H9 (cell line): ENCODE results near the gene IGF1. TPM values are rescaled to one million over a fixed set of nuclear protein-coding genes. Genes with fewer than 3 reads are reported as not detected.

Source experiments
- DNase-seq: peaks from one replicate; pipeline ENCODE4 v3.0.0-alpha.2; 2017
- H2AFZ ChIP-seq: one replicate; pipeline ENCODE4 v1.6.1; 2013; ENCODE audit warnings: mild to moderate bottlenecking, low read length, control low read depth, moderate library complexity
- H2AK5ac ChIP-seq: 2 replicates; pipeline ENCODE4 v1.6.1; 2013; ENCODE audit warnings: low read length, control low read depth, mixed read lengths; ENCODE audit not compliant: insufficient read length
- H2BK120ac ChIP-seq: one replicate; pipeline ENCODE4 v1.6.1; 2013; ENCODE audit warnings: low read depth, mild to moderate bottlenecking, low read length, control low read depth, inconsistent platforms; ENCODE audit not compliant: poor library complexity, severe bottlenecking
- H2BK12ac ChIP-seq: 2 replicates; pipeline ENCODE4 v1.6.1; 2013; ENCODE audit warnings: low read length, control low read depth, mixed read lengths, low read depth; ENCODE audit not compliant: insufficient read length
- H2BK15ac ChIP-seq: 2 replicates; pipeline ENCODE4 v1.6.1; 2013; ENCODE audit warnings: low read depth, low read length, control low read depth
- H2BK20ac ChIP-seq: one replicate; pipeline ENCODE4 v1.6.1; 2013; ENCODE audit warnings: low read depth, mild to moderate bottlenecking, low read length, control low read depth, inconsistent platforms; ENCODE audit not compliant: poor library complexity, severe bottlenecking
- H2BK5ac ChIP-seq: 2 replicates; pipeline ENCODE4 v1.6.1; 2013; ENCODE audit warnings: low read length, control low read depth, mixed read lengths; ENCODE audit not compliant: insufficient read length
- H3K14ac ChIP-seq: 2 replicates; pipeline ENCODE4 v1.6.1; 2013; ENCODE audit warnings: low read length, control low read depth; ENCODE audit not compliant: insufficient read depth
- H3K18ac ChIP-seq: 2 replicates; pipeline ENCODE4 v1.6.1; 2013; ENCODE audit warnings: low read depth, mild to moderate bottlenecking, mixed read lengths, low read length, control low read depth; ENCODE audit not compliant: insufficient read length
- H3K23ac ChIP-seq: 2 replicates; pipeline ENCODE4 v1.6.1; 2013; ENCODE audit warnings: low read length, control low read depth, mixed read lengths, low read depth; ENCODE audit not compliant: insufficient read length
- H3K23me2 ChIP-seq: 2 replicates; pipeline ENCODE4 v1.6.1; 2013; ENCODE audit warnings: low read depth, mild to moderate bottlenecking, mixed read lengths, low read length, control low read depth; ENCODE audit not compliant: insufficient read length, poor library complexity, severe bottlenecking
- H3K27ac ChIP-seq: 2 replicates; pipeline ENCODE4 v1.5.1; 2013; ENCODE audit warnings: low read length, control low read depth, mixed read lengths, low read depth; ENCODE audit not compliant: insufficient read length
- H3K27me3 ChIP-seq: 2 replicates; pipeline ENCODE4 v1.6.1; 2013; ENCODE audit warnings: low read length, control low read depth, inconsistent platforms; ENCODE audit not compliant: insufficient read depth
- H3K4ac ChIP-seq: 2 replicates; pipeline ENCODE4 v1.6.1; 2013; ENCODE audit warnings: low read depth, mild to moderate bottlenecking, control low read depth, inconsistent platforms, low read length, moderate library complexity
- H3K4me1 ChIP-seq: 2 replicates; pipeline ENCODE4 v1.6.1; 2013; ENCODE audit warnings: low read length, control low read depth, inconsistent platforms; ENCODE audit not compliant: insufficient read depth
- H3K4me2 ChIP-seq: 2 replicates; pipeline ENCODE4 v1.6.1; 2013; ENCODE audit warnings: low read length, control low read depth, mixed read lengths; ENCODE audit not compliant: insufficient read length, insufficient read depth
- H3K56ac ChIP-seq: 2 replicates; pipeline ENCODE4 v1.6.1; 2013; ENCODE audit warnings: low read depth, mild to moderate bottlenecking, mixed read lengths, low read length, control low read depth; ENCODE audit not compliant: insufficient read length
- H3K79me1 ChIP-seq: 2 replicates; pipeline ENCODE4 v1.6.1; 2013; ENCODE audit warnings: low read depth, mild to moderate bottlenecking, moderate library complexity, low read length, control low read depth, inconsistent platforms; ENCODE audit not compliant: insufficient read depth, poor library complexity, severe bottlenecking
- H3K79me2 ChIP-seq: 2 replicates; pipeline ENCODE4 v1.6.1; 2013; ENCODE audit warnings: low read length, control low read depth, inconsistent platforms; ENCODE audit not compliant: insufficient read depth
- H3K9ac ChIP-seq: 2 replicates; pipeline ENCODE4 v1.6.1; 2013; ENCODE audit warnings: low read length, control low read depth, mixed read lengths; ENCODE audit not compliant: insufficient read length; ENCODE audit errors: extremely low read depth
- H3K9me3 ChIP-seq: one replicate; pipeline ENCODE4 v1.6.1; 2013; ENCODE audit warnings: low read depth, low read length, inconsistent platforms; ENCODE audit not compliant: control insufficient read depth
- H3T11ph ChIP-seq: one replicate; pipeline ENCODE4 v1.6.1; 2013; ENCODE audit warnings: mild to moderate bottlenecking, low read length, control low read depth, inconsistent platforms
- H4K20me1 ChIP-seq: one replicate; pipeline ENCODE4 v1.6.1; 2013; ENCODE audit not compliant: control insufficient read depth, insufficient read length, insufficient read depth
- H4K5ac ChIP-seq: 2 replicates; pipeline ENCODE4 v1.6.1; 2013; ENCODE audit warnings: low read depth, mild to moderate bottlenecking, mixed read lengths, low read length, control low read depth; ENCODE audit not compliant: insufficient read length
- H4K8ac ChIP-seq: replicated peaks from 2 replicates; pipeline ENCODE4 v1.6.1; 2013; ENCODE audit warnings: low read length, control low read depth, mixed read lengths, low read depth; ENCODE audit not compliant: insufficient read length
- H4K91ac ChIP-seq: 2 replicates; pipeline ENCODE4 v1.6.1; 2013; ENCODE audit warnings: low read depth, mild to moderate bottlenecking, moderate library complexity, mixed read lengths, low read length, control low read depth; ENCODE audit not compliant: insufficient read length
- H3K27ac Mint-ChIP-seq, 3 experiments: 2 replicates in 2 of 3; 3 replicates in 1 of 3; pipeline ENCODE4 v1.8.0; 2020 to 2021; ENCODE audit warnings: mixed read lengths in 3 of 3, mild to moderate bottlenecking in 1 of 3, moderate library complexity in 1 of 3
- H3K27me3 Mint-ChIP-seq: 2 replicates; pipeline ENCODE4 v1.8.0; 2021; ENCODE audit warnings: low read depth, mild to moderate bottlenecking, moderate library complexity, mixed read lengths
- H3K36me3 Mint-ChIP-seq, 3 experiments: 2 replicates in 2 of 3; 3 replicates in 1 of 3; pipeline ENCODE4 v1.8.0; 2020 to 2021; ENCODE audit warnings: low read depth in 3 of 3, mixed read lengths in 3 of 3; ENCODE audit not compliant: insufficient read depth in 1 of 3
- H3K4me1 Mint-ChIP-seq, 2 experiments: 2 replicates each; pipeline ENCODE4 v1.8.0; 2020; ENCODE audit warnings: mixed read lengths in 2 of 2
- H3K4me3 Mint-ChIP-seq, 2 experiments: 2 replicates in 1 of 2; 3 replicates in 1 of 2; pipeline ENCODE4 v1.8.0; 2020 to 2021; ENCODE audit warnings: mild to moderate bottlenecking in 2 of 2, mixed read lengths in 2 of 2, moderate library complexity in 1 of 2
- H3K9me3 Mint-ChIP-seq, 2 experiments: 2 replicates in 1 of 2; 3 replicates in 1 of 2; pipeline ENCODE4 v1.8.0; 2020; ENCODE audit warnings: mild to moderate bottlenecking in 2 of 2, mixed read lengths in 2 of 2, moderate library complexity in 1 of 2
- WGBS: extraction: QIAGEN DNeasy Blood & Tissue Kit; methylation state at CpG from one replicate; pipeline ENCODE4 v1.1.7; 2013; ENCODE audit warnings: missing lambda C conversion rate, low lambda C conversion rate, mixed read lengths; ENCODE audit not compliant: insufficient read length; ENCODE audit errors: extremely low coverage; 5-methylcytosine and 5-hydroxymethylcytosine counted together
- total RNA-seq: library from RNA; stranded (reverse); gene quantifications from 2 replicates; pipeline ENCODE4 v1.2.1, GENCODE V29; 2021
- TF ChIP-seq, protein P1 (sequence below): fragments of 200-600 bp; sonication (generic); conservative IDR thresholded peaks from 3 replicates; pipeline ENCODE4 v1.8.0; 2021; ENCODE audit warnings: antibody characterized with exemption, mild to moderate bottlenecking

The IGF1 gene
- total RNA-seq, 1 experiment from 2014 or later = not detected

DNA sequence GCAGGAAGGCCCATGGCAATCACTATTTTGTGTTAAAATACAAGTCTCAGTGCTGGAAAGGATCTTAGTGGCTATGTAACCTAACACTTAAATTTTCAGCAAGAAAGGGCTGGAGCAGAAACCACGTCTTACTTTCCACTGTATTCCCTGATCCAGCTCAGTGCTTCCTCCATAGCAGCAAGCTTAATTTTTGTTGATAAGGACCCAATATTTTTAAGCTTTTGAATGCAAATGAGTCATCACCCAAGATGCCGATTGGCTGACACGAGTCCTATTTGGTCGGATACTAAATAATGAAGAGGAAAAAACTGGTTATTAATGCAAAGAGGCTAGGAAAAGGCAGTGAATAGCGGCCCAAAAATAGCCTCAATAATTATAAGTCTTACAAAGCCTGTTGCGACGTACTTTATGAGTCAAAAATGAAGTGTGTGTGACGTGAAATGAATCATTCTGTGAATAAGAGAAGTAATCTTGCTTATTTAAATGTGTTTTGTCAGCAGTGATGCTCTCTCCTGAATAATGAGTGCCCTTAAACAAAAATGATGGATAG lies 46.9 kb upstream of the IGF1 start:
- Histone ChIP-seq H4K8ac (no peak overlapping the region), H2AFZ (no peak overlapping the region)
- no peak overlapping the region for H3K27ac Mint-ChIP-seq

More for the DNA sequence above, 46.9 kb upstream of the IGF1 start:
- Histone ChIP-seq H2AK5ac (no peak overlapping the region), H3K56ac (no peak overlapping the region), H4K91ac (no peak overlapping the region), H2BK12ac (no peak overlapping the region), H3K9me3 (no peaks in the 10 kb centered on the region), H2BK5ac (no peak overlapping the region), H3K4ac (no peak overlapping the region), H3K79me2 (no peaks in the 10 kb centered on the region), H3K9ac (no peak overlapping the region), H4K5ac (no peak overlapping the region), H2BK120ac (no peak overlapping the region), H3K4me2 (no peak overlapping the region), H4K20me1 (no peaks in the 10 kb centered on the region), H3K14ac (no peak overlapping the region), H3K27me3 (no peaks in the 10 kb centered on the region), H3K79me1 (no peaks in the 10 kb centered on the region), H3K4me1 (no peaks in the 10 kb centered on the region), H3K18ac (no peak overlapping the region), H3T11ph (no peak overlapping the region), H2BK20ac (no peak overlapping the region), H2BK15ac (no peak overlapping the region), H3K23ac (no peak overlapping the region), H3K23me2 (no peaks in the 10 kb centered on the region), H3K27ac (no peak overlapping the region)
- TF ChIP-seq, protein P1, sequence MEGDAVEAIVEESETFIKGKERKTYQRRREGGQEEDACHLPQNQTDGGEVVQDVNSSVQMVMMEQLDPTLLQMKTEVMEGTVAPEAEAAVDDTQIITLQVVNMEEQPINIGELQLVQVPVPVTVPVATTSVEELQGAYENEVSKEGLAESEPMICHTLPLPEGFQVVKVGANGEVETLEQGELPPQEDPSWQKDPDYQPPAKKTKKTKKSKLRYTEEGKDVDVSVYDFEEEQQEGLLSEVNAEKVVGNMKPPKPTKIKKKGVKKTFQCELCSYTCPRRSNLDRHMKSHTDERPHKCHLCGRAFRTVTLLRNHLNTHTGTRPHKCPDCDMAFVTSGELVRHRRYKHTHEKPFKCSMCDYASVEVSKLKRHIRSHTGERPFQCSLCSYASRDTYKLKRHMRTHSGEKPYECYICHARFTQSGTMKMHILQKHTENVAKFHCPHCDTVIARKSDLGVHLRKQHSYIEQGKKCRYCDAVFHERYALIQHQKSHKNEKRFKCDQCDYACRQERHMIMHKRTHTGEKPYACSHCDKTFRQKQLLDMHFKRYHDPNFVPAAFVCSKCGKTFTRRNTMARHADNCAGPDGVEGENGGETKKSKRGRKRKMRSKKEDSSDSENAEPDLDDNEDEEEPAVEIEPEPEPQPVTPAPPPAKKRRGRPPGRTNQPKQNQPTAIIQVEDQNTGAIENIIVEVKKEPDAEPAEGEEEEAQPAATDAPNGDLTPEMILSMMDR = no peak
- Mint-ChIP-seq H3K27me3 (no peaks in the 10 kb centered on the region; the same call in 1 of the 2 replicates), H3K4me3 (no peak overlapping the region), H3K36me3 (no peaks in the 10 kb centered on the region; a peak in 1 of 7 replicates), H3K4me1 (no peaks in the 10 kb centered on the region), H3K9me3 (no peaks in the 10 kb centered on the region; a peak in 2 of 5 replicates)
- DNase-seq = no peak
- no CpG with 5 or more reads among the region's 8 CpGs for WGBS
